GM12892 (cell line): Measurements from ENCODE around the gene LCN15.

ENCODE experiments used
- POLR2A ChIP-seq: IDR thresholded peaks from 2 replicates; pipeline ENCODE4 v1.6.1; 2011; ENCODE audit warnings: low read depth, low read length, control low read depth
- POLR2AphosphoS5 ChIP-seq: IDR thresholded peaks from 2 replicates; pipeline ENCODE4 v1.6.1; 2011; ENCODE audit warnings: low read depth, low read length, control low read depth
- TAF1 ChIP-seq: IDR thresholded peaks from 2 replicates; pipeline ENCODE4 v1.6.1; 2011; ENCODE audit warnings: low read depth, mild to moderate bottlenecking, control low read depth, low read length, borderline replicate concordance

- TF ChIP-seq POLR2A (no peak), TAF1 (no peak), POLR2AphosphoS5 (no peak)
Measured at GRCh38 chr9:136741883-136742571, 22.3 kb downstream of the LCN15 start.
